Measurements from ENCODE around the gene CRLF2.

- TF ChIP-seq POLR2AphosphoS5 (IDR thresholded peaks at IDR 0.05; ENCODE audit: low read depth, low read length) = no peak
- TF ChIP-seq POLR2A (IDR thresholded peaks at IDR 0.05; ENCODE audit: borderline replicate concordance, extremely low read depth, insufficient read depth, insufficient read length) = no peak
- TF ChIP-seq CTCF (IDR thresholded peaks at IDR 0.05 in 2 of 3, conservative IDR thresholded peaks at IDR 0.05 in 1 of 3; ENCODE audit: borderline replicate concordance in 1 of 3, insufficient read depth in 1 of 3, low read depth in 2 of 3, low read length in 2 of 3) = no peak
These were observed 36.0 kb upstream of the CRLF2 start for GRCh38 chrX:1248331-1249061.
